Hepatocyte (in vitro differentiated cells): Measurements from ENCODE around the gene AKAP6.

ENCODE experiments used
- EZH2phosphoT487 ChIP-seq: fragments of 200-600 bp; sonication (generic); IDR thresholded peaks from one replicate; pipeline ENCODE4 v1.6.1; 2018; ENCODE audit warnings: antibody characterized with exemption, mild to moderate bottlenecking, low read depth, moderate library complexity; ENCODE audit not compliant: unreplicated experiment, severe bottlenecking
- TF ChIP-seq, protein P1 (sequence below): fragments of 200-600 bp; sonication (generic); IDR thresholded peaks from 2 replicates; pipeline ENCODE4 v1.5.1; 2016; ENCODE audit warnings: antibody characterized with exemption, mild to moderate bottlenecking; ENCODE audit not compliant: poor library complexity

DNA sequence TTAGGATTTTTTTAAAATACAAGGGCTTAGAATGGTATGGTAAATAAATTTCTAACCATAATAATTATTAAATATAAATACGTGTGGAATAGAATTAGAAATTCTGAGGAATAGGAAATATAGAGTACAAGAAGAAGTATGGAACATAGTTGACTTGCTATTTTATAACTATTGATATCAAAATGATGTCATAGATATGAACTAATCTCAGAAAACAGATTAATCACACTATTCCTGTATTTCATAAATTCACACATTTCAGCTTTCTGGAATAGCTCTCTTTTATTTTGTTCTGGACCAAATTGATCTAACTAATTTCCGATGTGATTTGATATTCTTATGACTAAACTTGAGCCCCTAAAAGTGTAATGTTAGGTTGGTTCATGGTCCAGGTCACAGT is 372.4 kb downstream of the AKAP6 start:
- TF ChIP-seq, protein P1, sequence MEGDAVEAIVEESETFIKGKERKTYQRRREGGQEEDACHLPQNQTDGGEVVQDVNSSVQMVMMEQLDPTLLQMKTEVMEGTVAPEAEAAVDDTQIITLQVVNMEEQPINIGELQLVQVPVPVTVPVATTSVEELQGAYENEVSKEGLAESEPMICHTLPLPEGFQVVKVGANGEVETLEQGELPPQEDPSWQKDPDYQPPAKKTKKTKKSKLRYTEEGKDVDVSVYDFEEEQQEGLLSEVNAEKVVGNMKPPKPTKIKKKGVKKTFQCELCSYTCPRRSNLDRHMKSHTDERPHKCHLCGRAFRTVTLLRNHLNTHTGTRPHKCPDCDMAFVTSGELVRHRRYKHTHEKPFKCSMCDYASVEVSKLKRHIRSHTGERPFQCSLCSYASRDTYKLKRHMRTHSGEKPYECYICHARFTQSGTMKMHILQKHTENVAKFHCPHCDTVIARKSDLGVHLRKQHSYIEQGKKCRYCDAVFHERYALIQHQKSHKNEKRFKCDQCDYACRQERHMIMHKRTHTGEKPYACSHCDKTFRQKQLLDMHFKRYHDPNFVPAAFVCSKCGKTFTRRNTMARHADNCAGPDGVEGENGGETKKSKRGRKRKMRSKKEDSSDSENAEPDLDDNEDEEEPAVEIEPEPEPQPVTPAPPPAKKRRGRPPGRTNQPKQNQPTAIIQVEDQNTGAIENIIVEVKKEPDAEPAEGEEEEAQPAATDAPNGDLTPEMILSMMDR, result no peak
- TF ChIP-seq EZH2phosphoT487, result no peak
